Lung (tissue), 12 donors: ENCODE measurements around the gene APCDD1. TPM values are rescaled to one million over a fixed set of nuclear protein-coding genes. Genes with fewer than 3 reads are reported as not detected.

Experiments used
- ATAC-seq: fragments of 200-7000 bp; cut with Tn5 transposase; one replicate; pipeline ENCODE4 v1.9.1; 2020; ENCODE audit warnings: moderate number of reproducible peaks; ENCODE audit not compliant: insufficient read depth, low FRiP score
- DNase-seq, 3 donors: peaks; one replicate each; pipeline ENCODE4 v3.0.0-alpha.2; 2013 to 2017
- H3K27ac ChIP-seq, 2 donors: one replicate each; pipeline ENCODE4 v1.5.1; 2013; ENCODE audit warnings: mild to moderate bottlenecking in 2 of 2, moderate library complexity in 2 of 2, control low read depth in 1 of 2, inconsistent platforms in 1 of 2, low read depth in 1 of 2, low read length in 1 of 2
- H3K27me3 ChIP-seq, 3 donors: one replicate each; pipeline ENCODE4 v1.5.1; 2013; ENCODE audit warnings: low read length in 2 of 3; ENCODE audit not compliant: control insufficient read depth in 3 of 3, insufficient read depth in 3 of 3
- H3K36me3 ChIP-seq, 4 donors: one replicate each; pipeline ENCODE4 v1.5.1; 2013; ENCODE audit warnings: low read length in 4 of 4, mild to moderate bottlenecking in 1 of 4, moderate library complexity in 1 of 4; ENCODE audit not compliant: control insufficient read depth in 4 of 4, insufficient read depth in 4 of 4
- H3K4me1 ChIP-seq, 5 donors: one replicate each; pipeline ENCODE4 v1.5.1; 2013; ENCODE audit warnings: low read length in 5 of 5, mild to moderate bottlenecking in 2 of 5, moderate library complexity in 1 of 5; ENCODE audit not compliant: control insufficient read depth in 5 of 5, insufficient read depth in 5 of 5
- H3K4me3 ChIP-seq: one replicate; pipeline ENCODE4 v1.5.1; 2013; ENCODE audit warnings: mild to moderate bottlenecking, control low read depth, moderate library complexity
- H3K9ac ChIP-seq, 2 donors: one replicate each; pipeline ENCODE4 v1.5.1; 2013; ENCODE audit warnings: low read length in 2 of 2, control low read depth in 1 of 2; ENCODE audit not compliant: insufficient read depth in 1 of 2
- H3K9me3 ChIP-seq, 4 donors: one replicate each; pipeline ENCODE4 v1.5.1; 2013; ENCODE audit warnings: low read length in 3 of 4, mild to moderate bottlenecking in 1 of 4, moderate library complexity in 1 of 4; ENCODE audit not compliant: control insufficient read depth in 4 of 4, insufficient read depth in 3 of 4
- CTCF ChIP-seq: IDR thresholded peaks from 2 replicates; pipeline ENCODE4 v1.5.1; 2012; ENCODE audit warnings: mild to moderate bottlenecking; ENCODE audit errors: control extremely low read depth, extremely low read depth
- WGBS, 2 donors: extraction: QIAGEN DNeasy Blood & Tissue Kit; methylation state at CpG; one replicate each; pipeline ENCODE4 v1.1.7; 2013; 5-methylcytosine and 5-hydroxymethylcytosine counted together
- polyA plus RNA-seq, 2 donors: library from polyadenylated mRNA; stranded (reverse); fragments of 200-250 nt; gene quantifications; one replicate each; pipeline ENCODE4 v1.2.1, GENCODE V29; 2013
- total RNA-seq, 2 donors: library from RNA; depleted of rRNA in 1 of 2; stranded (reverse); fragments of >200 nt in 1 of 2; gene quantifications; one replicate each; pipeline ENCODE4 v1.2.1, GENCODE V29; 2014 to 2021
- donor health status: control.
- donor health status: control.
- donor health status: Bipolar disorder and iron deficiency.
- donor health status: healthy.
- donor health status: DM: yes; HTN: yes; CAD: no.

Gene APCDD1
- total and polyA plus RNA-seq, 4 donors = 6.8 to 77.4 (median 29.3) TPM

GRCh38 chr18:10417191-10417590 is 37.2 kb upstream of the APCDD1 start:
- H3K9ac ChIP-seq = no peak overlapping the region
- peaks cover 0 to 5% (median 0%) of the 10 kb centered on the region in 5 donors for H3K4me1 ChIP-seq
- H3K9me3 ChIP-seq = peaks cover 0 to 5% (median 0%) of the 10 kb centered on the region in 4 donors
- no peak for ATAC-seq
- H3K4me3 ChIP-seq = no peak overlapping the region
- no peaks in the 10 kb centered on the region for H3K36me3 ChIP-seq
- peak overlapping the region in 1 of 2 donors; percentile 15 for H3K27ac ChIP-seq
- DNase-seq = no peak
- no peak for TF ChIP-seq CTCF
- WGBS, 2 donors = 92 to 93% methylated on average over 3 of the region's 3 CpGs
- no peaks in the 10 kb centered on the region for H3K27me3 ChIP-seq

DNA sequence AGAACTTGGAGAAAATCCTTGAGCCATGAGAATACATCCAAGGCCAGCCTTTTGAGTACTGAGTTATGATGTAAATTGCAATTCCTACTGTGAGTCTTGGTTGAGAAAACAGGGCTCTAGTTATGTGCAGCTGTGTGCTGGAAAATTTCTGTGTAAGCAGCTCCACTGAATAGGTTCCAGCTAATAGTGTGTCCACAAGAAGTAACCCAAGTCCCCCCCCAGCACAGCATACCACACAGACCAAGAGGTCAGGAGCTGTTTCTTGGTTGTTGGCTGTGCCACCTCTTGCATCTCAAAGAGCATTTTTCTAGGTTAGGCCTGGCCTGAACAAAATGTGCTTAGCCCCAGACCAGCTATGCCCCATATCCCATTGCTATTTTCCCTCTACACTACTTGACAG is 36.8 kb upstream of the APCDD1 start:
- no peak for ATAC-seq
- Histone ChIP-seq H3K4me1 (peaks cover 0 to 5% (median 0%) of the 10 kb centered on the region in 5 donors), H3K27me3 (no peaks in the 10 kb centered on the region), H3K9ac (no peak overlapping the region), H3K9me3 (peaks cover 0 to 5% (median 0%) of the 10 kb centered on the region in 4 donors), H3K36me3 (no peaks in the 10 kb centered on the region), H3K27ac (no peak overlapping the region), H3K4me3 (no peak overlapping the region)
- no peak for DNase-seq
- TF ChIP-seq CTCF = no peak

- no peak overlapping the region for H3K27ac ChIP-seq
- H3K9me3 ChIP-seq = peaks cover 0 to 5% (median 0%) of the 10 kb centered on the region in 4 donors
- DNase-seq (no peak), ATAC-seq (no peak)
- peaks cover 0 to 5% (median 0%) of the 10 kb centered on the region in 5 donors for H3K4me1 ChIP-seq
- TF ChIP-seq CTCF = no peak
- H3K4me3 ChIP-seq = no peak overlapping the region
- H3K27me3 ChIP-seq = no peaks in the 10 kb centered on the region
- H3K9ac ChIP-seq = no peak overlapping the region
- H3K36me3 ChIP-seq = no peaks in the 10 kb centered on the region
Observed at GRCh38 chr18:10418836-10419235, 35.6 kb upstream of the APCDD1 start.

DNA sequence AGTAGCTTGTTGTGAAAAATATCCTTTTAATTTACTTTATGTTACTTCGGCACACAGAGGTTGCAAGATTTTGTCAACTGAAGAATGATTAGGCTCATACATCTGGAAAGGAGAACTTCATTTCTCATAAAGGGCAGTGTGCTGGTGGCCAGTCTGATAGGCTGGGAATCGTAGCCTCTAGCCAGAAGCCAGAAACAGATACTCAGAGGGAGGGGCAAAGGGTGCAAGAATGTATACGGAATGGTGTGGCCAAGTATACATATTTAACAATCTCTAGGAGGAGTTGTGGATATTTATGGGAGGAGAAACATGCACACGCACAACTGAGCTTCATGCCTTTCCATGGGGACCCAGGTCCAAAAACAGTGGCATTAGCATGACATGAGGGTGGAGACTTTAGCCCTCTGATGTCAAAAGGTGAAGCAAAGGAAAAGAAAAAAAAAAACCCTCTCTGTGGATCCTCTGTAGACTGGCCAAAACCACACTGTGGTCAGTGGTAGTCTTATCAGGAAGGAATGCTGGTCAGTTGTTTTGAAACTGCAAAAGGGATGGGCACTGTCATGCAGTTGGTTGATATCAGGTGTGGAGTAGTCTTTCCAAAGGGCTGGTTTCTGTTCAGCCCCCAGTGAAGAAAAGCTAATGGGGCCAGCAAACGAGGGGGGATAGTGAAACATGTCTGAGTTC is 34.9 kb upstream of the APCDD1 start:
- TF ChIP-seq CTCF = no peak
- H3K9ac ChIP-seq = no peak overlapping the region
- no peak for DNase-seq
- H3K36me3 ChIP-seq = no peaks in the 10 kb centered on the region
- H3K4me1 ChIP-seq = peaks cover 0 to 10% (median 0%) of the 10 kb centered on the region in 5 donors
- H3K27me3 ChIP-seq = no peaks in the 10 kb centered on the region
- H3K4me3 ChIP-seq = no peak overlapping the region
- ATAC-seq = no peak
- H3K27ac ChIP-seq = no peak overlapping the region
- peaks cover 0 to 5% (median 0%) of the 10 kb centered on the region in 4 donors for H3K9me3 ChIP-seq
- 89 to 95% methylated on average over 5 of the region's 5 CpGs for WGBS, 2 donors
